HG03095 (cell line): Measurements from ENCODE around the gene XRCC4.

Source experiments
- ATAC-seq: cut with Tn5 transposase; IDR thresholded peaks from one replicate; pipeline ENCODE4 v1.9.1; 2021; ENCODE audit warnings: moderate library complexity; ENCODE audit not compliant: unreplicated experiment

The XRCC4 gene

DNA sequence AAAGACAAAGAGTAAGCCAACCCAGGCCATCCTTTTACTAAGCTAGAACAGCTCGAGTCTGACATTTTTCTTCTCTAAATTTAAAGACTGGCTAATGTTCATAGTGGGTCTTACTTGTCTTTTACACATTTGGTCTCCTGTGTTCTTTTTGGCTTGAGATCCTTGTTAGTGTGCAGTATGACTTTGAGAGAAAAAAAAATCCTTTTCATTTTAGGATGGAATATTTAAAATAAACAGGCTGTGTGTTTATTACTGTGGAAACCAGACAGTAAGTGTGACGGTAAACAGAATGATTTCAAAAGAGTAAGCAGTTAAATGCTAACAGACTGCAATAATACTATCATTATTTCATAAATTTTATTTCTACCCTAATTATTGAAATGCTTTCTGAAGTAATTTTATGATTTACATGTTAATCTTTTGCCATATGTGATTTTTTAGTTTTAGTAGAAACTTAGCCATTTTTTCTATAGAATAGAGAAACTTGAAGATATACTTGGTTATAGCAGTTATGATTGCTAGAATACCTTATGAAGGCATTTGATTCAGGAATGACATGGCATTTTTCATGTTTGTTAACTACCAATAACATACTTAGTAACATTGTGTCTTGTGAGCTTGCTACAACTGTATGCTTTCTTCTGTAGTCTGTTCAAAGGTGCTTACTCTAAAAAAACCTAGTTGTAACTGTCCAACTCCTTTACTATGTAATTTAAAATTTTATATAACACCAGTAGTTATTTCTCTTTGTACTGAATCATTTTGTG is 92.4 kb downstream of the XRCC4 start:
- no peak for ATAC-seq

DNA sequence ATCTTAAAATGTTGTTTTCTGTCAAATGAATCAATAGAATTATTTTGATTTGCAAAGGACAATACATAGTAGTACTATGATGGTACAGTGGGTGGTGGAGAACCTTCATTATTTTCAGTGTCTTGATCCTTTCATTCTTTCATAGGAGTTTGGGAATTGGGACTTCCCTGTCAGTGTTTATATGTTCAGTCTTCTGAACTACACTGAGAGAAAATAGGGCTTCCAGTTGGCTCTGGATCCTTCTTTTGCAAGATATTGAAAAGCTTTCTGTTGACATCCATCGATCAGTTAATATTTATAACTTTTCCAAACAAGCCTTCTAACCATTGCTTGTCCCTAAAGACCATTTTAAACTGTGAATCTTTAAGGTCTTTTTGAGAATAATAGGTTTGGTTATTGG is 94.7 kb downstream of the XRCC4 start:
- ATAC-seq = no peak

DNA sequence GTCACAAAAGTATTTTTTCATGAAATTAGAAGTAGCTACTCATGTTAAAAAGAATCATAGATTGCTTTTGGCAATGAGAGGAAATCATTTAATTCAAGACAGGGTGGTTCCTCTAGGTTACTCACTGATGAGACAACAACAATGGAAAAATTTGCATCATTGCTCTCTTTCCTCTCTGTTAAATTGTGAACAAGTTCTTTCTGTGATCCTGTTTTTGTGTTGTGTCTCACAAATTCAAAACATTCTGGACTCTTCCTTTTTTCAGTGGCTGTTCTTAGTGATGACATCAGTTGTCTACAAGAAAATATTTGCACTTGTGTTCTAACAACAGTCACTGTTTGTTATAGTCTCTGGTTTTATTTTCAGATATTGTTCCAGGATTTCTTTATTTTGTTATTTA is 95.3 kb downstream of the XRCC4 start:
- no peak for ATAC-seq

DNA sequence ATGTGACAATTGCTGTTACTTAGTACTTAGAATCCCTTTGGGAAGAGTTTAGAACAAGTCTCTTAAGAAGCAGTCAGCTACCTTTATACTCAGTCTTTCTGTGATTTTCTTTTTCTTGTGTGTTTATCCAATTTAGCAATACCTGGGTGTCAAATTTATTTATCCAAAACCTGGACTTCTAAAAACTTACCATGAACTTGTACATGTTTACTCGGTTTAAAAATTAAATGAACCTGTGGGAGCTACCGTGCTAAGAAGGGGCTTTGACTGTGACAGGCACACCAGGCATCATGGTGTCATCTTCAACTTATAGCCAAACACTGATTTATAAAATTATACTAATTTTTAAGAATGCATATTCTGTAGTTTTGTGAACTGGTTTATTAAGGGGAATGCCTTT is 96.5 kb downstream of the XRCC4 start:
- ATAC-seq = no peak

DNA sequence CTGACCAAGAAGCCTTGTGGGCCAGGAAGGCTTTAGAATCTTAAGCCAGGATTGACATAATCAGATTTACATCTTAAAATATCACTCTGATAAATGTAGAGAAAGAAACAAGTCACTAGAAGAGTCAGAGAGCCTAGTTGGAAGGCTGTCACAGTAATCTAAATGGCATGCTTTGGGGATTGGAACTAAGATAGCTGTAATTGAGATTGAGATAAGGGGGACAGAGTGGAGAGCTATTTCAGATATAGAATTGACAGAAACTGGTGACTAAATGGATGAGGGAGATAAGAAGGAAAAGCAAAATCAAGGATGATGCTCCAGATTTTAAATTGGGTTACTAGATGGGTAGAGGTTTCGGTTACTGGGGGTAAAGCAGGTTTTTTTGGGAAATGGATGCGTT is 100.5 kb downstream of the XRCC4 start:
- no peak for ATAC-seq

DNA sequence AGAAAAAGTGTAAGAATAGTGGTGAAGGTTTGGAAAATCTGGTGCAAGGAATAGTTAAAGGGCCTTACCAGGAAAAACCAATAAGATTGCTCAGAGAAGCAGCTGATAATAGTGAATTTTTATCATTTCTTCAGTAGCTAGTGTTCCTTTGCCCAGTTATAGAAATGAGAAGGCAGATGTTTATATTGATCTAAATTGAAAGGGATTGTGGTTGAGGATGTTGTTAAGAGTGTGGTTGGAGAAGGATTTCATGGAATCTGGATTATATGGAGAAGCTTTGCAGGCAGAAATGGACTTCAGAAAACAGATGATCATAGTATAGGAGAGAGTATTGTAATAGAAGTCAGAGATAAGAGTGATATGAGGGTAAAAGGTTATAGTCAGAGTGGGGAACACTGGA is 102.6 kb downstream of the XRCC4 start:
- no peak for ATAC-seq

DNA sequence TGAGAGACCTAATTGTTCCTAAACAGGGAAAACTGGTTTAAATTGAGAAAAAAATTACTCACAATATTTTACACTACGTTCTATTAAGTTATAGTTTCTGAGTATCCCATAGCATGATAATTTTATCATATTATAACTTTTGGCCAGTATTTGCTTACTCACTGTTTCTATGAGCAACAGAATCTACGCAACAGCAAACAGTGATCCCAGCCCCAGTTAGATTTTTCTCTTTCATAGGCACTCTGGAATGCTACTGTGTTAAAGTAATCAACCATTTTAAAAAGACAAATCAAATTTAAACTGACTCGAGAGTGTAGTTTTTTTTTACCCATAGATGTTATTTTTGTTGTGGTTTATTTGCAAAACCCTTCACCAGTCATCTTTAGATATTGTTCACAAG is 107.2 kb downstream of the XRCC4 start:
- ATAC-seq = no peak

DNA sequence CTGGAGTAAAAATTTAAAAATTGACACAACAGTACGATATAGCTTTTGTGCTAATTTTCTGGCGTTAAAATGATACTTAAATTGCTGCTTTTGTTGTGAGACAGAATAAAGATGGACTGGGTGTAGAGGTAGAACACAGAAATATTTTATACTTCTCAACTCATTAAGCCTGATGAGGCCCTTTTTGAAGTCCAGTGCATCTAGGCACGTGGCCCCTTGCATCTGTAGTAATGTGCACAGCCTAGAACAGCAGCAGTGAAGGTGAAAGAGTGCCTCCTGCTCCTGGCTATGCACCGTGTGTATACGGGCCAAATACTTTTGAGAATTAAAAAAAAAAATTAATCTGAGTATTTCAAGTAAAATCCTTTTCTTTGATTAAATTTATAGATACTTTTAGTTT is 115.6 kb downstream of the XRCC4 start:
- no peak for ATAC-seq

DNA sequence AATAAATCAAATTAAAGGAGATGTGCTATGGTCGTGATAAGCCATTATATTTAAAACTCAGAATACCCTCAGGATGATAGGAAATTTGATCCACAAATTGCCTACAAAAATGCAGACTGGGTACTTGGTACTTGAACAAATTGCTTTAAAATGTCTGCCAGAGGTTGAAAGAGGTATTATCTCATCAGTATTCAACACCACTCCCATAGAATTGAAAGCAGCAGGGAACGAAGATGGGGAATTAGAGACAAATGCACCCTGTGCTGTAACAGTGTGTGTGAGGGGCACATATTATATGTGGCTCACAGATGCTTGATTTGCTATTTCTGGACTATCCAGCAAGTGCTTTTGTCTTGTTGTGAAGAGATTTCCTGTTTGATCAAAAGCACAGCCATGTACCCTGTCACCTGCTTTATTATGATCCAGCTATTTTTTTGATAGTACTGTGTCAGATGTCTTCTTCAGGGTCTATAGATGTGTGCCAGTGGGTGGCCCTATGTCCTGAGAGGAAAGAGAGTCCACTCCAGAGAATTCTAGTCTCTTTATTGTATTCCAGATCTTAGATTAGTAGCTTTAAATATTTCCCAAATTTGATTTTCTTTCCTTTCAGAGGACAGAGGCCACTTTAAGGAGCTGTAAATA is 120.1 kb downstream of the XRCC4 start:
- ATAC-seq = no peak

DNA sequence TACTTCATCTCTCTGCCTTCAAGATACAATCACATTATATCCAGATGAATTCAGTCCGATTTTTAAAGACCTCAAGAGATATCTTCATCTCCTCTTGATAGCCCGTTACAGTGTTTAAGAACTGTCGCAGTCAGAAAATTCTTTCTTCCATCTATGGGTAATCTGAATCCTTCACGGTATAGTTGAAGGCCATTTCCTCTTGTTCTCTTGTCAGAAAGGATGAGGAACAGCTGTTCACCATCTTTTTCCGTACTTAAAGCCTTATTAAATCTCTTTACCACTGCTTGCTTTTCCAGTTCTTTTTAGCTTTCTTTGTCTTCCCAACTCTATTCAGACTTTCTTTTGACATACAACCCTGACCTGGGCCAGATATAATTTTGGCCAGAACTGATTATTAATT is 121.8 kb downstream of the XRCC4 start:
- no peak for ATAC-seq

DNA sequence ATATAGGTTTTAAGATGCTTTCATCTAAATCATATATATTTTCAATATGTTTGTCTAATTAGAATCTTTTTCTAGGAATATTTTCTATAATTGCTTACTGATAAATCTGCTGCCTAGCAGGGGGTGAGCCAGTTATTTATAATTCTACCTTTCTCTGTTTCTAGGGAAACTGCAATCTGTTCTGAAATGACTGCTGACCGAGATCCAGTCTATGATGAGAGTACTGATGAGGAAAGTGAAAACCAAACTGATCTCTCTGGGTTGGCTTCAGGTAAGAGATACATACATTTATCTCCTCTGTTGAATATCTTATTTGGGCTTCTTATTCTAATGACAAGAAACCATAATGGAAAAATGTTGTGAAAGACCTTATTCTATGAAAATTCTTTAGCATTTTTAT is 127.3 kb downstream of the XRCC4 start:
- peak; percentile 84 for ATAC-seq

DNA sequence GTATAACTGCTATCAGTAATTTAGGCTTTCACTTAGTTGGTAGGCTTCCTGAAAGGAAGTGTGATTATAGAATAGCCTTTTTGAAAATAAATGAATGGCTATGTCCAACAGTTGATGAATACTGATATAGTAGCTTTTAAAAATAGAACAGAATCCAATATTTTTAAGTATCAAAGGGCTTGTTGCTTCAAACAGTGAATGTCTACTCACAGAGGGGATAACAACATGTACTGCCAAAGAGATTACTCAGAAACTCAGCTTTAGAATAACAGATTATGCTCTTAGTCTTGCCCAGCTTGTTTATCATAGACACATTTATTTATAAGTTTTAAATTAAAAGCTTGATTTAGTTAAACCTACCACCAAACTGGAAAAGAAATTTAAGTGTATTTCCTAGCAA is 132.6 kb downstream of the XRCC4 start:
- no peak for ATAC-seq

DNA sequence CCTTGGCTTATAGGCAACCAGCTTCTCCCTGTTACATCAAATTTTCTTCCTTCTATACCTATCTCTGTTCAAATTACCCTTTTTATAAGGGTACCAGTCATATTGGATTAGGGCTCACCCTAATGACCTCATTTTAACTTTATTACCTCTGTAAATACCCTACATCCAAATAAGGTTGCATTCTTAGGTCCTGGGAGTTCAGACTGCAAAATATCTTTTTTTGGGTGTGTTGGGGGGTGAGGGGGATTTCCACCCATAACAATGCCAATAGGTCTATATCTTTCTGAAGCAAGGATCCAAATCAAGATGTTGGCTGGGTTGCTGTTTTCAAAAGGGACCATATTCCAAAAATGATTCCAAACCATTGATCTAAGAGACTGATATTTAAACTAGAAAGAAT is 141.7 kb downstream of the XRCC4 start:
- no peak for ATAC-seq

DNA sequence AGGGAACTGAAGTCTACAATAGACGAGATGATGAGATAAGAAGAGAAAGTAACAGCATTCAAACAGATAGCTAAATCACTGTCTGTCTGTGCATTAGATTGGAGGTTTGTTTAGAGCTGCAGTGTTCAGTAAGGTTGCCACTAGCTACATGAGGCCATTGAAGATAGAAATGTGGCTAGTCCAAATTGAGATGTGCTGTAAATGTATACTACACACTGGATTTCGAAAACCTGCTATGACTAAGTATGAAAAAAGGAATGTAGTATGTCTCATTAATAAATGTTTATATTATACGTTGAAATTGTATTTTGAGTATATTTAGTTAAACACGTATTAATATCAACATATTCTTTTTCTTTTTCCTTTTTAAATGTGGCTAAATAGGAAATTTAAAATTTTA is 142.1 kb downstream of the XRCC4 start:
- no peak for ATAC-seq

DNA sequence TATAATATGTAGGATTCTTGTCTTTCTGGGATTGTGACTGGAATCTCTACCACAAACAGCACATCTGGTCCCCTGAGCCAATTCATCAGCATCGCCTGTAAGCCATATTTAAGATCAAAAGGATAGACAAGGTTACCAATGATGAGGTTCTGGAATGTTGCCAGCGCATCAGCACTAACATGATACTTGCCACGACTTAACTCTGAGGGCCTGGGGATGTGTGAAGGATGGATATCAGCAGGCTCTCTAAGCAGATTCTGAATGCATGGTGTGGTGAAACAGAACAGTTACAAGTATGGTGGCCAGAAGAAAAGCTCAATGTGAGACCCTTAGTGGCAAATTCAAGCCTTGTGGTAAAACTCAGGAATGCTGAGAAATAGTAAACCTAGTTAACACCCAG is 143.0 kb downstream of the XRCC4 start:
- no peak for ATAC-seq

DNA sequence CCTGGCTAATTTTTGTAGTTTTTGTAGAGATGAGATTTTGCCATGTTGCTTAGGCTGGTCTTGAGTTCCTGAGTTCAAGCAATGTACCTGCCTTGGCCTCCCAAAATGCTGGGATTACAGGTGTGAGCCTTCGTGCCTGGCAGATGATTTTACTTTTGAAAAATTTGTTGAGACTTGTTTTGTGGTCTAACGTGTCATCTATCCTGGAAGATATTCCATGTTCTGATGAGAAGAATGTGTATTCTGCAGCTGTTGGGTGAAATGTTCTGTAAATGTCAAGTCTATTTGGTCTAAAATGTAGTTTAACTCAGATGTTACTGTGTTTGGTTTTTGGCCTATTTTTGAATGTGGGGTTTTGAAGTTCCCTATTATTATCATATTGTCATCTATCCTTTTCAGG is 145.6 kb downstream of the XRCC4 start:
- no peak for ATAC-seq

DNA sequence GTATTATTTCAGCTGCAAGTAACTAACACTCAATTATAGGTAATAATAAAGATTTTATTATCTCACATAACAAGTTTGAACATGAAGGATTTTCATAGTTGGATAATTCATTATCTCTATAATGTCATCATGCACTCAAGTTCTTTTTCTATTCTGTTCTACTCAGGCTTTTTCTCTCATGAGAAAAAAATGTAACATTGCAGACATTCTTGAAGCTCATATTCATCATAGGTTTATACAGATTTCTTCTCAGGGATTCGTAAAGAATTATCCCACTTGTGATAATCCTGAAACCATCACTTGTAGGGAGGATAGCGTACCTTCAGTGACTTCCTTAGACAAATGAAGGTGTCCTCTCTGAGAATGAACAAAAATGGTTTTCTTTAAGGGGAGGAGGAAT is 150.3 kb downstream of the XRCC4 start:
- ATAC-seq = no peak

DNA sequence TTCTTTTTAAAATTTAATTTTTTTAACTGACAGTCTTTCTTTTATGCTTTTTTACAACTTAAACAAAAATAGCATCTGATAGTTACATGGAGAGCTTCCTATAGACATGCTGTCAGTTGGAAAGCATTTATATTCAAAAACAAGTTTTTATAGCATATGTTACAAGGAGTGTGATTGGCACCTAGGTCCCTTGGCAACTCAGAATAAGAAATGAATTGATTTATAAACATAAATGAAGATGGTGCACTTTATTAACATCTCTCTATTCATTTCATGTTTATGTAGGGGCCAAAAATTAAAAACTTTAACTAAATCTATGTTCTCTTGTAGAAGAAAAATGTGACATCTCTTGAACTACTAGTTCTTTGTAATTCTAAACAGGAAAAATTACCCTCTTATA is 153.2 kb downstream of the XRCC4 start:
- ATAC-seq = no peak

DNA sequence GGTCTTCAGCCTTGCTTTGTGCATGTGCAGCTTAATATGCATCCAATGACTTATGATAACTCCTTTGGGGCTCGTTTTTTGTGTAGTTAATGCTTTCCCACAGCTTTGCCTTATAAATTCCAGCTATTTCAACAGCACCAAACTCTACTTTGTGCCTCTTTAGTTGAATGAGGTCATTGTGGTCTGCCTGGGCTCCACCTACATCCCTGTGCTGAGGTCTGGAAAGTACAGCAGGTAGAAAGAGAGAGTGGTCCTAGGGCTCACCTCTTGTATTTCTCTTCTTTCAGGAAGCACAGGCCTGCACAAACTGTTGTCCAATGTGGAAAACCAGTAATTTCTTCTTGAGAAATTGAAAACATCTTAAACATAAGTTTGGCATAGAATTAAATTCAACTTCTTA is 167.2 kb downstream of the XRCC4 start:
- no peak for ATAC-seq

DNA sequence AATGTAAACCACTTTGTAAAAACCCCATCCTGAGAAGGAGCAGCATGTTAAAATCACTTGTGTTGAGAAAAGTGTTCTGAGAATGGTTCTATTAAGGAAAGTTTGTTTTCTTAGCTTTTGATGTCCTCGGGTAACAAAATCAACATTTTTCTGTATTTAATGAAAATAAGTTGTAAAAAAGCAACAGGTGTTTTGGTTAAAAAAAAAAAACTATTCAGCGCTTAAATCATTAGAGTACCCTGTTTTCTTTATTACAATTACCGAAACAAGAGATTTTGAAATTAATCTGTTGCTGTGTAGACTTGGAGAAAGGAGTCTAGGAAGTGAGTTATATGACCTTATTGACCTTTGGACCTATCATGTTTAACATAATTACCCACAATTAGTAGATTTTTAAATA is 167.7 kb downstream of the XRCC4 start:
- no peak for ATAC-seq

DNA sequence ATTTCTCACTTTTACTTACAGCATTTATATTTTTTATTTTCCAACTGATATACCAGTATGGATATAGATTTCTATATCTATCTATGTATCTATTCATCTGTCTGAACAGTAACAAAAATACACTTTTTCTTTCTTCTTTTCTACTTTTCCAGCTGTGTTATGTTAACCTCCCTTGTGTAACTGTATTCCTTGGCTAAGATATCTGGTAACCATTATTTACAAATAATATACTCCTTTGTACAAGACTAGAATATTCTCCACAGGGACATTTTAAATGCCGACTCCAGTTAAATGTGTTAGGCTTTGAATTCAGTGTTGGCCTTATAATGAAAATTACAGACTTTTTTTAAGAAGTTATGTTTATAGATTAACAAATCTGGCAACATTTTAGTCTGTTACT is 168.7 kb downstream of the XRCC4 start:
- no peak for ATAC-seq

DNA sequence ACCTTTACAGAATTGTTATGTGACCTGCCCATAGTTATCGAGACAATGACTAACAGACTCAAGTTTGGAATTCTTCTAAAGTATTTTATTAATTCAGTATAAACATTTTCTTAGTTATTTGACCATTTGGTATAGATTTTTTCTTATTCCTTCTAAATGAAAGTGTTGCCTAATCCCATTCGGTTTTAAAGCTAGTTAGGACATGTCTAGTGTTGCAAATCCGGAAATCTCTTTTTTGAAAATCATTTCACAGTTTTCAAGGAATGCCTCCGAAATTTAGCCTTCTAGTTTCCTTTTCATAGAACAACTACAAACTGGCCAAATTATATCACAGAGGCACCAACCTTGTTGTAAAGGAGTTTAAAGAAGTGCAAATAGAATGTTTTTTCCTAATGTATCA is 171.8 kb downstream of the XRCC4 start:
- no peak for ATAC-seq

DNA sequence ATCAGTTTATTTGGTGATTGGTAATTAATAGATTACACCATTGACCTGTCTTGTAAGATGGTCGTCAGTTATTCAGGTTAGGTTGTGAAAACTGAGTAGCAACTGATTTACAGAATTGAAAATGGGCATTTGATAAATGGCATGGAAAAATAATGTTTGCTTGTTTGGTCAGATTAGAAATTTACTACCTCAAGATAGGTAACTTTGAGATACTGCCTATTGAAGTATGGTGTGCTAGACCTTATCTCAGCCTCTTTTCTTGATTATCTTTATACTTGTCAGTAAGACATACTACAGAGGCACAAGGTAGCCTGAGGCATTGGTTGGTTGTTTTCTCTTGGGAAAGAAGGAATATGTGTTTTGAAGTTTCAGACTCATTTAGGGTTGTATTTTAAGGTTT is 174.5 kb downstream of the XRCC4 start:
- no peak for ATAC-seq
